Mucosa of stomach (tissue), 1 donor: ENCODE data around the gene ALKBH5.
A peak's percentile ranks its signal among the peaks of the same experiment; 100 is the strongest.

Experiments used
- H3K27me3 ChIP-seq: one replicate; pipeline ENCODE4 v1.7.0; 2013; ENCODE audit warnings: mild to moderate bottlenecking, low read length; ENCODE audit not compliant: control insufficient read depth, insufficient read depth
- H3K36me3 ChIP-seq: one replicate; pipeline ENCODE4 v1.7.0; 2013; ENCODE audit warnings: low read length; ENCODE audit not compliant: control insufficient read depth, insufficient read depth
- H3K4me1 ChIP-seq: one replicate; pipeline ENCODE4 v1.7.0; 2013; ENCODE audit warnings: mild to moderate bottlenecking, low read length; ENCODE audit not compliant: control insufficient read depth, insufficient read depth
- H3K4me3 ChIP-seq: one replicate; pipeline ENCODE4 v1.7.0; 2013; ENCODE audit warnings: low read length
- H3K9ac ChIP-seq: one replicate; pipeline ENCODE4 v1.7.0; 2013; ENCODE audit warnings: mild to moderate bottlenecking, low read length, moderate library complexity
- H3K9me3 ChIP-seq: one replicate; pipeline ENCODE4 v1.7.0; 2013; ENCODE audit warnings: mild to moderate bottlenecking, low read length, moderate library complexity; ENCODE audit not compliant: control insufficient read depth
- donor health status: Pancreatic carcinoma.

ALKBH5 gene

GRCh38 chr17:18183334-18184142 lies at the start of gene ALKBH5:
Gene ALKBH5, plus strand, starts transcription at chr17:18183828. Its CDS starts 416 bp downstream, at chr17:18184244.
- peak within 1 kb of the TSS; percentile 81 for H3K9ac ChIP-seq
- H3K9me3 ChIP-seq, result no peaks in the 10 kb centered on the region
- H3K36me3 ChIP-seq, result peaks cover 4% of the 10 kb centered on the region
- H3K4me3 ChIP-seq, result peak within 1 kb of the TSS; percentile 72
- no peaks in the 10 kb centered on the region for H3K27me3 ChIP-seq
- peaks cover 45% of the 10 kb centered on the region for H3K4me1 ChIP-seq

DNA sequence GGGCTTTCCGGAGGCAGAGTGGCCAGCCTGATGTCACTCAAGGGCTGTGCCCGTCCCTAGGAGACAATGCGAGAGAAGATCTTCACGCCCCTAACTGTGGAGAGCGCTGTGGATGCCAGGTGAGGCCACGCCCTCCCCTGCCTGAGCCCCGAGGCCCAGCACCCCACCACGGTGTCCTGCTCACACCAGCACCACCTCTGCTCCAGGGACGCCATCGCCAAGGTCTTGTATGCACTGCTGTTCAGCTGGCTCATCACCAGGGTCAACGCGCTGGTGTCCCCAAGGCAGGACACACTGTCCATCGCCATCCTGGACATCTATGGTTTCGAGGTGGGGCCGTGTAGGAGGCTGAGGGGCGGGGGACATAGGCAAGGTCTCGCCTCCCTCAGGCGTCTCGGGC lies 47.3 kb upstream of the ALKBH5 start:
- H3K9ac ChIP-seq, result no peak overlapping the region
- no peaks in the 10 kb centered on the region for H3K9me3 ChIP-seq
- H3K4me3 ChIP-seq, result no peak overlapping the region
- peaks cover 5% of the 10 kb centered on the region for H3K27me3 ChIP-seq
- H3K4me1 ChIP-seq, result no peaks in the 10 kb centered on the region
- H3K36me3 ChIP-seq, result no peaks in the 10 kb centered on the region

- Histone ChIP-seq H3K36me3 (no peaks in the 10 kb centered on the region), H3K27me3 (peaks cover 5% of the 10 kb centered on the region), H3K4me3 (no peak overlapping the region), H3K4me1 (no peaks in the 10 kb centered on the region), H3K9me3 (no peaks in the 10 kb centered on the region), H3K9ac (no peak overlapping the region)
These were observed 45.4 kb upstream of the ALKBH5 start for GRCh38 chr17:18138065-18138749.

DNA sequence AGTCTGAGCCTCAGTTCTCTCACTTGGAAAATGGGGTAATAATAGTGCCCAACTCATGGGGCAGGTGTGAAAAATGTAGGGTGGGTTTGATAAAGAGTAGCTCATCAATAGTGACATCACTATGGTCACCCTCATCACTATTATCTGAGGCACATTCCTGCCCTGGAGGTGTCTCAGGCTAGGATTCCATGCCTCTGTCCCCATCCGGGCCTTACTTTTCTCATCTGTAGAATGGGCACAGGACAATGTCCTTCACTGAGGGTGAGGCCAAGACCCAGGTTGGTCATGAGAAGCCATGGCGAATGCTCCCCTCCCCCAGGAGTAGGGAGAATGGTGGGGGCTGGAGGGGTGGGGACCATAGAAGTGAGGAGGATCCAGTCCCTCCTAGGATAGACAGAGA lies 44.5 kb upstream of the ALKBH5 start:
- no peaks in the 10 kb centered on the region for H3K36me3 ChIP-seq
- H3K9ac ChIP-seq, result no peak overlapping the region
- peaks cover 5% of the 10 kb centered on the region for H3K27me3 ChIP-seq
- H3K4me3 ChIP-seq, result no peak overlapping the region
- no peaks in the 10 kb centered on the region for H3K4me1 ChIP-seq
- H3K9me3 ChIP-seq, result no peaks in the 10 kb centered on the region

DNA sequence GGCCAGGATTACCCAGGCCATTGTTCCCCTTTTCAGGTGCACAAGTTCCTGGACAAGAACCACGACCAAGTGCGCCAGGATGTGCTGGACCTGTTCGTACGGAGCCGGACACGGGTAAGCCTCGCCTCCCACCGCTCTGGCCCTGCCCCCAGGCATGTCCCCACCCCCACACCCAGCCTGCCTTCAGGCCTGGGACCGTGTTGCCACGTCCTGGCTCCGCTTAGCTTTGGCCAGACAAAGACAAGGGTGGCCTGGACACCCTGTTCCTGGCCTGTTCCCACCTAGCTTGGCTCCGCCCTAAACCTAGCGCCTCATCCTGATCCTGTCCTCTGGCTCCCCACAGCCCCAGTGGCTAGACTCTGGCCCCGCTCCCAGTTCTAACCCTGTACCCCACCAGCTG lies 44.1 kb upstream of the ALKBH5 start:
- Histone ChIP-seq H3K36me3 (no peaks in the 10 kb centered on the region), H3K9ac (no peak overlapping the region), H3K9me3 (no peaks in the 10 kb centered on the region), H3K27me3 (peaks cover 5% of the 10 kb centered on the region), H3K4me3 (no peak overlapping the region), H3K4me1 (no peaks in the 10 kb centered on the region)

GRCh38 chr17:18139949-18140348 lies 43.7 kb upstream of the ALKBH5 start:
- H3K36me3 ChIP-seq, result no peaks in the 10 kb centered on the region
- H3K9me3 ChIP-seq, result no peaks in the 10 kb centered on the region
- H3K4me1 ChIP-seq, result no peaks in the 10 kb centered on the region
- H3K9ac ChIP-seq, result no peak overlapping the region
- H3K4me3 ChIP-seq, result no peak overlapping the region
- peaks cover 5% of the 10 kb centered on the region for H3K27me3 ChIP-seq

DNA sequence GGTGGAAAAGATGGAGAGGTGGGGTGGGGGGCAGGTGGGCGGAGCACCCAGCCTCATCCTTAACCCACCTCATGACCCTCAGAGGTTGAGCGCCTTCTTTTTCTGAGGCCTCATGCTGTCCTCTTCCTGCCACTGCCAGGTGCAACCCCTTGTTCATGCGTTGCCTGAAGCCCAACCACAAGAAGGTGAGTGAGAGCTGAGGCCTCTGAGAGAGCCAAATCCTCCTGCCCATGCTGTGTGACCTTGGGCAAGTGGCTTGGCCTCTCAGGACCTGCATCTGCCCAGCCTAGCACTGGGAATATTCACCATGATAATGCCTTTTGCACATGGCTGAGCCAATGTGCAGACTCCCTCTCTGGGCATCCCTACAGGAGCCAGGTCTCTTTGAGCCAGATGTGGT lies 43.0 kb upstream of the ALKBH5 start:
- Histone ChIP-seq H3K27me3 (peaks cover 5% of the 10 kb centered on the region), H3K4me1 (no peaks in the 10 kb centered on the region), H3K9ac (no peak overlapping the region)

GRCh38 chr17:18141210-18141803 lies 42.3 kb upstream of the ALKBH5 start:
- H3K4me3 ChIP-seq, result no peak overlapping the region
- peaks cover 5% of the 10 kb centered on the region for H3K27me3 ChIP-seq
- H3K9me3 ChIP-seq, result no peaks in the 10 kb centered on the region
- no peak overlapping the region for H3K9ac ChIP-seq
- no peaks in the 10 kb centered on the region for H3K4me1 ChIP-seq
- H3K36me3 ChIP-seq, result no peaks in the 10 kb centered on the region

More for the DNA sequence above, 43.0 kb upstream of the ALKBH5 start:
- Histone ChIP-seq H3K9me3 (no peaks in the 10 kb centered on the region), H3K36me3 (no peaks in the 10 kb centered on the region), H3K4me3 (no peak overlapping the region)

- H3K36me3 ChIP-seq, result no peaks in the 10 kb centered on the region
- H3K9me3 ChIP-seq, result no peaks in the 10 kb centered on the region
- no peak overlapping the region for H3K9ac ChIP-seq
- H3K4me3 ChIP-seq, result no peak overlapping the region
- no peaks in the 10 kb centered on the region for H3K27me3 ChIP-seq
- no peaks in the 10 kb centered on the region for H3K4me1 ChIP-seq
These were observed 41.2 kb upstream of the ALKBH5 start for GRCh38 chr17:18142417-18142816.

DNA sequence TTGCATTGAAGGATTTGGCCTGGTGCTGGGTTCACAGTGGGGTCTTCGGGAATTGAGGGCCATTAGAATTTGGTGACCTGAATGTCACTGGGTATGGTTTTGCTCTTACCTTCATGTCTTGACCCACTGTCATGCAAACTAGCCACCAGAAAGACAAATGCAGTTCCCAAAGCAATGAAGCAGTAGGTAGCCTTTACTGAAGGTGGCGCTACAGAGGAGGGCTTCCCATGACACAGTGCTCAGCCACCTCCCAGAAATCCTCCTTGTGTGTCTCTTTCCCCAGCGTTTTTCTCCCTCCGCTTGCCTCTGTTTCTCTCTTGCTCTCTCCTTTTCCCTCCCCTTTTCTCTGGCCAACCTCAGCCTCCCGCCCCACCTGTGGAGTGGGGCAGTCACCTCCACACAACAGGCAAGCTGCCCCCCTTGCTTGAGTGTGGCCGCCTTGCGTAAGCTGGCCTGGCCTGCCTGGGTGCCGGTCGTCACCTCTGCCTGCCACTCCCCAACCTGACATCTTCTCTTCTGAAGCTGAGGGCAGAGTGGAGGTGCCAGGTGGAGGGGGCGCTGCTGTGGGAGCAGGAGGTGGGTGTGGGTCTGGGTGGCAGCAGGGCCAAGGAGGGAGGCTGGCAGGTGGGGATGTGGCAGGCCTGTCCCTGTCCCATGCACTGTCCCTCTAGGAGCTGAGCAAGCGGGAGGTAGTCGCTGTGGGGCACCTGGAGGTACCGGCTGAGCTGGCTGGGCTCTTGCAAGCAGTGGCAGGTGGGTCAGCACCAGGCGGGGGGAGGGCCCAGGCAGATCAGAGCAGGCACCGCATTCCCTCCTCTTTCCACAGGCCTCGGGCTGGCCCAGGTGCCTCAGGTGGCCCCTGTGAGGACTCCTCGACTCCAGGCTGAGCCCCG lies 40.3 kb upstream of the ALKBH5 start:
- no peak overlapping the region for H3K4me3 ChIP-seq
- no peaks in the 10 kb centered on the region for H3K4me1 ChIP-seq
- H3K9me3 ChIP-seq, result no peaks in the 10 kb centered on the region
- no peak overlapping the region for H3K9ac ChIP-seq
- no peaks in the 10 kb centered on the region for H3K36me3 ChIP-seq
- H3K27me3 ChIP-seq, result no peaks in the 10 kb centered on the region

GRCh38 chr17:18144261-18144660 lies 39.4 kb upstream of the ALKBH5 start:
- H3K36me3 ChIP-seq, result no peaks in the 10 kb centered on the region
- H3K9me3 ChIP-seq, result no peaks in the 10 kb centered on the region
- no peaks in the 10 kb centered on the region for H3K27me3 ChIP-seq
- no peaks in the 10 kb centered on the region for H3K4me1 ChIP-seq
- H3K9ac ChIP-seq, result no peak overlapping the region
- no peak overlapping the region for H3K4me3 ChIP-seq
